HEK293 (cell line): ENCODE measurements around the gene TWIST1.
A peak's percentile ranks its signal among the peaks of the same experiment; 100 is the strongest.

ENCODE experiments used
- CTCF ChIA-PET: fragments of 350-600 bp; formaldehyde crosslinking; extraction: SDS; loops from one replicate; lab custom pipeline; 2021; ENCODE audit warnings: antibody characterized with exemption; lab: Yijun Ruan, JAX
- POLR2A ChIA-PET: fragments of 300-600 bp; formaldehyde crosslinking; extraction: SDS; loops from one replicate; lab custom pipeline; 2020; ENCODE audit warnings: antibody characterized with exemption, inconsistent platforms; lab: Yijun Ruan, JAX
- H3K27ac ChIP-seq: fragments of 200-500 bp; sonication (Bioruptor generic); 2 replicates; pipeline ENCODE4 v1.5.1; 2014; ENCODE audit warnings: low read depth, low read length, control low read depth, inconsistent platforms; ENCODE audit errors: extremely low read depth
- H3K36me3 ChIP-seq, 2 experiments: fragments of 200-500 bp in 1 of 2; sonication (Bioruptor generic) in 1 of 2; 1 replicate in 1 of 2; 2 replicates in 1 of 2; pipeline ENCODE4 v1.5.1; 2014 to 2017; ENCODE audit warnings: inconsistent platforms in 2 of 2, low read length in 2 of 2; ENCODE audit not compliant: control insufficient read depth in 2 of 2, insufficient read depth in 1 of 2
- H3K4me1 ChIP-seq: fragments of 200-500 bp; sonication (Bioruptor generic); 2 replicates; pipeline ENCODE4 v1.5.1; 2014; ENCODE audit warnings: mild to moderate bottlenecking, low read length, inconsistent platforms; ENCODE audit not compliant: control insufficient read depth, insufficient read depth
- H3K4me3 ChIP-seq: 2 replicates; pipeline ENCODE4 v1.5.1; 2011; ENCODE audit warnings: low read depth, mild to moderate bottlenecking, control low read depth, low read length, moderate library complexity
- H3K9me3 ChIP-seq: fragments of 200-500 bp; sonication (Bioruptor generic); 2 replicates; pipeline ENCODE4 v1.5.1; 2014; ENCODE audit warnings: low read depth, low read length, inconsistent platforms; ENCODE audit not compliant: control insufficient read depth, insufficient read depth
- ATF2 ChIP-seq: fragments of 450-650 bp; formaldehyde crosslinking; IDR thresholded peaks from 2 replicates; pipeline ENCODE4 v1.5.1; 2016; ENCODE audit warnings: missing biosample characterization, missing genetic modification characterization, low read depth
- BCL11B ChIP-seq: fragments of 450-650 bp; formaldehyde crosslinking; IDR thresholded peaks from 2 replicates; pipeline ENCODE4 v1.5.1; 2016; ENCODE audit warnings: low read depth, missing biosample characterization, missing genetic modification characterization
- KLF10 ChIP-seq: fragments of 450-650 bp; IDR thresholded peaks from 2 replicates; pipeline ENCODE4 v1.5.1; 2018; ENCODE audit warnings: missing biosample characterization, mild to moderate bottlenecking, missing genetic modification characterization
- SCRT2 ChIP-seq: fragments of 450-650 bp; formaldehyde crosslinking; IDR thresholded peaks from 2 replicates; pipeline ENCODE4 v1.5.1; 2016; ENCODE audit warnings: missing biosample characterization, missing genetic modification characterization
- SP2 ChIP-seq: fragments of 450-650 bp; formaldehyde crosslinking; IDR thresholded peaks from 2 replicates; pipeline ENCODE4 v1.5.1; 2016; ENCODE audit warnings: missing biosample characterization, missing genetic modification characterization
- YY2 ChIP-seq: fragments of 450-650 bp; formaldehyde crosslinking; IDR thresholded peaks from 2 replicates; pipeline ENCODE4 v1.5.1; 2016; ENCODE audit warnings: missing biosample characterization, missing genetic modification characterization
- ZBTB6 ChIP-seq: fragments of 450-650 bp; formaldehyde crosslinking; IDR thresholded peaks from 2 replicates; pipeline ENCODE4 v1.5.1; 2017; ENCODE audit warnings: missing biosample characterization, missing genetic modification characterization
- ZFHX2 ChIP-seq: fragments of 450-650 bp; formaldehyde crosslinking; conservative IDR thresholded peaks from 2 replicates; pipeline ENCODE4 v1.5.1; 2016; ENCODE audit warnings: missing biosample characterization, missing genetic modification characterization
- ZNF426 ChIP-seq: fragments of 450-650 bp; formaldehyde crosslinking; IDR thresholded peaks from 2 replicates; pipeline ENCODE4 v1.5.1; 2017; ENCODE audit warnings: missing biosample characterization, missing genetic modification characterization, mild to moderate bottlenecking, inconsistent platforms, moderate library complexity
- ZNF433 ChIP-seq: fragments of 450-650 bp; formaldehyde crosslinking; IDR thresholded peaks from 2 replicates; pipeline ENCODE4 v1.5.1; 2016; ENCODE audit warnings: missing biosample characterization, missing genetic modification characterization, low read depth
- ZNF510 ChIP-seq: fragments of 450-650 bp; formaldehyde crosslinking; IDR thresholded peaks from 2 replicates; pipeline ENCODE4 v1.5.1; 2018; ENCODE audit warnings: mild to moderate bottlenecking, missing genetic modification characterization, missing biosample characterization; ENCODE audit not compliant: insufficient replicate concordance
- ZNF560 ChIP-seq: fragments of 450-650 bp; formaldehyde crosslinking; IDR thresholded peaks from 2 replicates; pipeline ENCODE4 v1.5.1; 2017; ENCODE audit warnings: missing biosample characterization, missing genetic modification characterization, borderline replicate concordance
- ZNF585B ChIP-seq: fragments of 450-650 bp; formaldehyde crosslinking; IDR thresholded peaks from 2 replicates; pipeline ENCODE4 v1.5.1; 2016; ENCODE audit warnings: missing biosample characterization, missing genetic modification characterization
- ZNF596 ChIP-seq: fragments of 450-650 bp; IDR thresholded peaks from 2 replicates; pipeline ENCODE4 v1.5.0; 2018; ENCODE audit warnings: missing biosample characterization, mild to moderate bottlenecking, missing genetic modification characterization, moderate library complexity
- ZNF624 ChIP-seq: fragments of 450-650 bp; formaldehyde crosslinking; IDR thresholded peaks from 2 replicates; pipeline ENCODE4 v1.5.1; 2017; ENCODE audit warnings: missing biosample characterization, missing genetic modification characterization
- ZNF664 ChIP-seq: fragments of 450-650 bp; formaldehyde crosslinking; IDR thresholded peaks from 2 replicates; pipeline ENCODE4 v1.5.1; 2016; ENCODE audit warnings: missing biosample characterization, missing genetic modification characterization
- ZNF677 ChIP-seq: fragments of 450-650 bp; IDR thresholded peaks from 2 replicates; pipeline ENCODE4 v1.5.0; 2018; ENCODE audit warnings: missing biosample characterization, mild to moderate bottlenecking, missing genetic modification characterization, moderate library complexity
- ZNF777 ChIP-seq: fragments of 450-650 bp; formaldehyde crosslinking; IDR thresholded peaks from 2 replicates; pipeline ENCODE4 v1.5.1; 2017; ENCODE audit warnings: missing biosample characterization, missing genetic modification characterization, borderline replicate concordance
- ZNF792 ChIP-seq: fragments of 450-650 bp; formaldehyde crosslinking; IDR thresholded peaks from 2 replicates; pipeline ENCODE4 v1.5.1; 2016; ENCODE audit warnings: missing biosample characterization, missing genetic modification characterization
- ZNF843 ChIP-seq: fragments of 450-650 bp; formaldehyde crosslinking; IDR thresholded peaks from 2 replicates; pipeline ENCODE4 v1.5.1; 2016; ENCODE audit warnings: missing biosample characterization, missing genetic modification characterization
- TF ChIP-seq, protein P1 (sequence below): fragments of 450-650 bp; formaldehyde crosslinking; IDR thresholded peaks from 2 replicates; pipeline ENCODE4 v1.5.1; 2017; ENCODE audit warnings: missing biosample characterization, missing genetic modification characterization

TWIST1 gene

DNA sequence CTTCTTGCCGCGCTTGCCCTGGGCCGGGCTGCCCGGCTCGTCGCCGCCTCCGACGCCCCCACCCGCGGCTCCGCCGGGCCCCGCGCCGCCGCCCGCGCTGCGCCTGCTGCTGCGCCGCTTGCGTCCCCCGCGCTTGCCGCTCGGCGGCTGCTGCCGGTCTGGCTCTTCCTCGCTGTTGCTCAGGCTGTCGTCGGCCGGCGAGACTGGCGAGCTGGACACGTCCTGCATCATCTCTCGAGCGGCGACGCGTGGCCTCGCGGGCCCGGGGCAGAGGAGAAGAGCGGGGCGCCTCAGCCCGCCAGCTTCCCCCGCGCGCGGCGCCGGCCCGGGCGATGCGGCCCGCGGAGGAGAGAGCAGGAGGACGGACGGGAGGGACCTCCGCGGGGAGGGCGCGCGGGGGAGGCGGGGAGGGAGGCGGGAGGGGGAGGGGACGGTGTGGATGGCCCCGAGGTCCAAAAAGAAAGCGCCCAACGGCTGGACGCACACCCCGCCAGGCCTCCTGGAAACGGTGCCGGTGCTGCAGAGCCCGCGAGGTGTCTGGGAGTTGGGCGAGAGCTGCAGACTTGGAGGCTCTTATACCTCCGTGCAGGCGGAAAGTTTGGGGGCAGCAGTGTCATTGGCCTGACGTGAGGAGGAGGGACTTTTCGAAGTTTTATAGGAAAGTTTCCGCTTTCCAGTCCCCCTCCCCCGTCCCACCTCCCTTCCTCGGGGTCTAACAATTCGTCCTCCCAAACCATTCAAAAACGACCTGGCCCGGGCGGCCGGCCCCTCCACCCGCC lies at the start of gene TWIST1 (continued):
- TF ChIP-seq, protein P1, sequence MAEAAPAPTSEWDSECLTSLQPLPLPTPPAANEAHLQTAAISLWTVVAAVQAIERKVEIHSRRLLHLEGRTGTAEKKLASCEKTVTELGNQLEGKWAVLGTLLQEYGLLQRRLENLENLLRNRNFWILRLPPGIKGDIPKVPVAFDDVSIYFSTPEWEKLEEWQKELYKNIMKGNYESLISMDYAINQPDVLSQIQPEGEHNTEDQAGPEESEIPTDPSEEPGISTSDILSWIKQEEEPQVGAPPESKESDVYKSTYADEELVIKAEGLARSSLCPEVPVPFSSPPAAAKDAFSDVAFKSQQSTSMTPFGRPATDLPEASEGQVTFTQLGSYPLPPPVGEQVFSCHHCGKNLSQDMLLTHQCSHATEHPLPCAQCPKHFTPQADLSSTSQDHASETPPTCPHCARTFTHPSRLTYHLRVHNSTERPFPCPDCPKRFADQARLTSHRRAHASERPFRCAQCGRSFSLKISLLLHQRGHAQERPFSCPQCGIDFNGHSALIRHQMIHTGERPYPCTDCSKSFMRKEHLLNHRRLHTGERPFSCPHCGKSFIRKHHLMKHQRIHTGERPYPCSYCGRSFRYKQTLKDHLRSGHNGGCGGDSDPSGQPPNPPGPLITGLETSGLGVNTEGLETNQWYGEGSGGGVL (tag by site-specific recombination), result peak; percentile 52
- TF ChIP-seq ZNF510 (tag by site-specific recombination), result no peak
- TF ChIP-seq ZNF843 (tag by site-specific recombination), result no peak
- TF ChIP-seq ZBTB6 (tag by site-specific recombination), result no peak
- no peak for TF ChIP-seq ZNF585B (tag by site-specific recombination)
- no peak for TF ChIP-seq KLF10 (tag by site-specific recombination)
- no peak for TF ChIP-seq ATF2 (tag by site-specific recombination)
- TF ChIP-seq ZNF664, result no peak
- no peak for TF ChIP-seq BCL11B (tag by site-specific recombination)
- no peak for TF ChIP-seq YY2 (tag by site-specific recombination)
- TF ChIP-seq ZNF777 (tag by site-specific recombination), result no peak
- TF ChIP-seq SP2, result peak; percentile 72
- TF ChIP-seq ZNF433 (tag by site-specific recombination), result no peak
- TF ChIP-seq ZFHX2 (tag by site-specific recombination), result 0 out of 2 replicates have a peak, but pooled peaks have one; percentile 4
- no peak for TF ChIP-seq ZNF596 (tag by site-specific recombination)

- POLR2A ChIA-PET, result no interaction called here
- H3K36me3 ChIP-seq, result no peaks in the 10 kb centered on the region
- no peak overlapping the region for H3K4me3 ChIP-seq
- CTCF ChIA-PET, result no interaction called here
- H3K9me3 ChIP-seq, result no peaks in the 10 kb centered on the region
- H3K4me1 ChIP-seq, result no peaks in the 10 kb centered on the region
- TF ChIP-seq ZNF426 (tag by site-specific recombination) (no peak), SCRT2 (tag by site-specific recombination) (no peak), ZNF560 (no peak), ZNF624 (tag by site-specific recombination) (no peak), ZNF677 (tag by site-specific recombination) (no peak), ZNF792 (no peak)
- H3K27ac ChIP-seq, result no peak overlapping the region
These were observed 44.2 kb upstream of the TWIST1 start for GRCh38 chr7:19161671-19162070.
